ENCODE data around the gene DNAI4.

The DNAI4 gene

GRCh38 chr1:66945316-66945715 is 20.7 kb upstream of the DNAI4 start:
- H3K36me3 ChIP-seq (ENCODE audit: insufficient read depth, insufficient read length, low read length) = peaks cover 61% of the 10 kb centered on the region
- H3K27me3 ChIP-seq (ENCODE audit: insufficient read depth, insufficient read length) = no peaks in the 10 kb centered on the region
- TF ChIP-seq SUZ12 (IDR thresholded peaks at IDR 0.05; ENCODE audit: extremely low read depth, insufficient read depth, insufficient read length) (no peak), YY1 (IDR thresholded peaks at IDR 0.05; ENCODE audit: insufficient read depth, insufficient read length) (no peak), ZNF274 (IDR thresholded peaks at IDR 0.05; ENCODE audit: low read depth, low read length) (no peak)
- no peaks in the 10 kb centered on the region for H3K4me1 ChIP-seq (ENCODE audit: insufficient read depth, insufficient read length)
- no peak overlapping the region for H3K9ac ChIP-seq (ENCODE audit: insufficient read length, low read depth)
- no peak overlapping the region for H3K4me3 ChIP-seq (ENCODE audit: insufficient read length, low read depth)
- H3K9me3 ChIP-seq (ENCODE audit: insufficient read depth, low read length) = no peaks in the 10 kb centered on the region
- no peak for DNase-seq (ENCODE audit: low read depth, low spot score)

- Histone ChIP-seq H3K4me1 (ENCODE audit: insufficient read depth, insufficient read length) (no peaks in the 10 kb centered on the region), H3K36me3 (ENCODE audit: insufficient read depth, insufficient read length, low read length) (peaks cover 62% of the 10 kb centered on the region), H3K9me3 (ENCODE audit: insufficient read depth, low read length) (no peaks in the 10 kb centered on the region), H3K27me3 (ENCODE audit: insufficient read depth, insufficient read length) (no peaks in the 10 kb centered on the region), H3K9ac (ENCODE audit: insufficient read length, low read depth) (no peak overlapping the region), H3K4me3 (ENCODE audit: insufficient read length, low read depth) (no peak overlapping the region)
- TF ChIP-seq ZNF274 (IDR thresholded peaks at IDR 0.05; ENCODE audit: low read depth, low read length) (no peak), YY1 (IDR thresholded peaks at IDR 0.05; ENCODE audit: insufficient read depth, insufficient read length) (no peak), SUZ12 (IDR thresholded peaks at IDR 0.05; ENCODE audit: extremely low read depth, insufficient read depth, insufficient read length) (no peak)
- no peak for DNase-seq (ENCODE audit: low read depth, low spot score)
These were observed 19.9 kb upstream of the DNAI4 start for GRCh38 chr1:66944330-66945274.

- Histone ChIP-seq H3K9me3 (ENCODE audit: insufficient read depth, low read length) (no peaks in the 10 kb centered on the region), H3K9ac (ENCODE audit: insufficient read length, low read depth) (no peak overlapping the region), H3K4me1 (ENCODE audit: insufficient read depth, insufficient read length) (no peaks in the 10 kb centered on the region), H3K4me3 (ENCODE audit: insufficient read length, low read depth) (no peak overlapping the region), H3K36me3 (ENCODE audit: insufficient read depth, insufficient read length, low read length) (peaks cover 52% of the 10 kb centered on the region), H3K27me3 (ENCODE audit: insufficient read depth, insufficient read length) (no peaks in the 10 kb centered on the region)
- no peak for DNase-seq (ENCODE audit: low read depth, low spot score)
- TF ChIP-seq ZNF274 (IDR thresholded peaks at IDR 0.05; ENCODE audit: low read depth, low read length) = no peak
- no peak for TF ChIP-seq SUZ12 (IDR thresholded peaks at IDR 0.05; ENCODE audit: extremely low read depth, insufficient read depth, insufficient read length)
- TF ChIP-seq YY1 (IDR thresholded peaks at IDR 0.05; ENCODE audit: insufficient read depth, insufficient read length) = no peak
These were observed 18.8 kb upstream of the DNAI4 start for GRCh38 chr1:66943361-66943969.

GRCh38 chr1:66940981-66941380 is 16.3 kb upstream of the DNAI4 start:
- no peak overlapping the region for H3K4me3 ChIP-seq (ENCODE audit: insufficient read length, low read depth)
- H3K4me1 ChIP-seq (ENCODE audit: insufficient read depth, insufficient read length) = no peaks in the 10 kb centered on the region
- no peak for DNase-seq (ENCODE audit: low read depth, low spot score)
- no peaks in the 10 kb centered on the region for H3K27me3 ChIP-seq (ENCODE audit: insufficient read depth, insufficient read length)
- peaks cover 27% of the 10 kb centered on the region for H3K36me3 ChIP-seq (ENCODE audit: insufficient read depth, insufficient read length, low read length)
- H3K9ac ChIP-seq (ENCODE audit: insufficient read length, low read depth) = no peak overlapping the region
- TF ChIP-seq SUZ12 (IDR thresholded peaks at IDR 0.05; ENCODE audit: extremely low read depth, insufficient read depth, insufficient read length) (no peak), YY1 (IDR thresholded peaks at IDR 0.05; ENCODE audit: insufficient read depth, insufficient read length) (no peak), ZNF274 (IDR thresholded peaks at IDR 0.05; ENCODE audit: low read depth, low read length) (no peak)
- H3K9me3 ChIP-seq (ENCODE audit: insufficient read depth, low read length) = no peaks in the 10 kb centered on the region

GRCh38 chr1:66938613-66939012 is 14.0 kb upstream of the DNAI4 start:
- no peak for DNase-seq (ENCODE audit: low read depth, low spot score)
- Histone ChIP-seq H3K4me3 (ENCODE audit: insufficient read length, low read depth) (no peak overlapping the region), H3K9me3 (ENCODE audit: insufficient read depth, low read length) (no peaks in the 10 kb centered on the region), H3K9ac (ENCODE audit: insufficient read length, low read depth) (no peak overlapping the region), H3K27me3 (ENCODE audit: insufficient read depth, insufficient read length) (no peaks in the 10 kb centered on the region), H3K4me1 (ENCODE audit: insufficient read depth, insufficient read length) (no peaks in the 10 kb centered on the region), H3K36me3 (ENCODE audit: insufficient read depth, insufficient read length, low read length) (peaks cover 18% of the 10 kb centered on the region)
- TF ChIP-seq YY1 (IDR thresholded peaks at IDR 0.05; ENCODE audit: insufficient read depth, insufficient read length) (no peak), SUZ12 (IDR thresholded peaks at IDR 0.05; ENCODE audit: extremely low read depth, insufficient read depth, insufficient read length) (no peak), ZNF274 (IDR thresholded peaks at IDR 0.05; ENCODE audit: low read depth, low read length) (no peak)

GRCh38 chr1:66937529-66938234 is 13.0 kb upstream of the DNAI4 start:
- no peak overlapping the region for H3K9ac ChIP-seq (ENCODE audit: insufficient read length, low read depth)
- no peak overlapping the region for H3K4me3 ChIP-seq (ENCODE audit: insufficient read length, low read depth)
- TF ChIP-seq YY1 (IDR thresholded peaks at IDR 0.05; ENCODE audit: insufficient read depth, insufficient read length) (no peak), SUZ12 (IDR thresholded peaks at IDR 0.05; ENCODE audit: extremely low read depth, insufficient read depth, insufficient read length) (no peak)
- DNase-seq (ENCODE audit: low read depth, low spot score) = no peak
- no peaks in the 10 kb centered on the region for H3K27me3 ChIP-seq (ENCODE audit: insufficient read depth, insufficient read length)
- no peaks in the 10 kb centered on the region for H3K4me1 ChIP-seq (ENCODE audit: insufficient read depth, insufficient read length)
- H3K9me3 ChIP-seq (ENCODE audit: insufficient read depth, low read length) = no peaks in the 10 kb centered on the region
- peaks cover 18% of the 10 kb centered on the region for H3K36me3 ChIP-seq (ENCODE audit: insufficient read depth, insufficient read length, low read length)

Measured in NT2/D1 (cell line).